GM12892 (cell line): ENCODE results near the gene SOCS3.

Source experiments
- POLR2A ChIP-seq: IDR thresholded peaks from 2 replicates; pipeline ENCODE4 v1.6.1; 2011; ENCODE audit warnings: low read depth, low read length, control low read depth
- POLR2AphosphoS5 ChIP-seq: IDR thresholded peaks from 2 replicates; pipeline ENCODE4 v1.6.1; 2011; ENCODE audit warnings: low read depth, low read length, control low read depth
- TAF1 ChIP-seq: IDR thresholded peaks from 2 replicates; pipeline ENCODE4 v1.6.1; 2011; ENCODE audit warnings: low read depth, mild to moderate bottlenecking, control low read depth, low read length, borderline replicate concordance

DNA sequence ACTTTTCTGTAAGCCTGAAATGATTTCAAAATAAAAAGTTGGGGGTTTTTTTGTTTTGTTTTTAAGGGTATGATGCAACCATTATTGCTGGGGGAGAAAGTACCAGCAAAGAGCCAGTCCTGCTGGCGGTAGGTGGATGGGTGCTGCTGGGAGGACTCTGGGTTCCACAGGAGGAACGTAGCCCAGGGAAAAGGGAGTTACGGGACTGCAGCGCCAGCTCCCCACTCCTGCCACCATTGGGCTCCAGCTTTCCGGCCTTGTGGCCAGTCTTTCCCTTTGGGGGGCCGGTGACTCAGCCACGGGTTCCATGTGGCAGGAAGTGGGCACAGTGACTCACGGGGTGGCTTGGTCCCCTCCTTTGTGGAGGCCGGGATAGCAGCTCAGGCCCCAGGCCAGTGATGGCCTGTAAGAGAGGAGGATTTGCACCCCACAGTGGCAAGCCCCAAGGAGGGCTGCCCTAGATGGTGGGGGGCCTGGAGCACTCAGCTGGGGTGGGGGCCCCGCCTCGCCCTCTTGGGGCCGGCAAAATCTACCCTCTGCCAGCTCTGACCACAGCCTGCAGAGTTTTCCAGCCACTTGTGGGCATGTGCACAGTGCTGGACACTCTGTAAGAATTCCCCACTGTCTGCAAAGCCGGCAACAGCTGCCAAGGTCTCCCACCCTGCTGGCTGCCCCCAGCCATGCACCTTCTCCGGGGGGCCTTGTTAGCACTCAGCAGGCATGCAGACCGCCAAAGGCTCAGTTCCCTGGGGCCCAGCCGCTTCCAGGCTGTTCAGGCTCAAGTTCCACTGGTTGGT, 30.4 kb downstream of the SOCS3 start:
- TF ChIP-seq POLR2A (no peak), TAF1 (no peak), POLR2AphosphoS5 (no peak)
